ENCODE results near the gene PHF1.
"Not testable (repeated sequence)": the region's sequence is repeated elsewhere in the genome, so short reads cannot be mapped to it uniquely, and the experiment has no call there.

The PHF1 gene

GRCh38 chr6:33410711-33411631 lies at the start of gene PHF1:
Gene PHF1, plus strand, starts transcription at chr6:33411014. Its CDS starts 1,250 bp downstream, at chr6:33412264.
- peak; percentile 89 for DNase-seq

- not testable (repeated sequence) for DNase-seq
These were observed 47.3 kb upstream of the PHF1 start for GRCh38 chr6:33363486-33363885.

- DNase-seq: not testable (repeated sequence)
These were observed 46.2 kb upstream of the PHF1 start for GRCh38 chr6:33364475-33365205.

GRCh38 chr6:33365206-33365971 lies 45.4 kb upstream of the PHF1 start:
- not testable (repeated sequence) for DNase-seq

GRCh38 chr6:33367009-33367714 lies 43.7 kb upstream of the PHF1 start:
- DNase-seq: no peak

GRCh38 chr6:33367715-33368025 lies 43.1 kb upstream of the PHF1 start:
- not testable (repeated sequence) for DNase-seq

- not testable (repeated sequence) for DNase-seq
These were observed 38.9 kb upstream of the PHF1 start for GRCh38 chr6:33371901-33372300.

- DNase-seq: no peak
These were observed 38.2 kb upstream of the PHF1 start for GRCh38 chr6:33372526-33373123.

GRCh38 chr6:33373960-33374910 lies 36.6 kb upstream of the PHF1 start:
- no peak for DNase-seq

- DNase-seq: no peak
These were observed 35.6 kb upstream of the PHF1 start for GRCh38 chr6:33375143-33375671.

- DNase-seq: no peak
These were observed 33.6 kb upstream of the PHF1 start for GRCh38 chr6:33377171-33377570.

GRCh38 chr6:33379184-33379583 lies 31.6 kb upstream of the PHF1 start:
- DNase-seq: not testable (repeated sequence)

- DNase-seq: no peak
These were observed 30.4 kb upstream of the PHF1 start for GRCh38 chr6:33380272-33380981.

GRCh38 chr6:33383427-33384185 lies 27.2 kb upstream of the PHF1 start:
- DNase-seq: no peak

- no peak for DNase-seq
These were observed 26.2 kb upstream of the PHF1 start for GRCh38 chr6:33384581-33385020.

- DNase-seq: no peak
These were observed 20.6 kb upstream of the PHF1 start for GRCh38 chr6:33390173-33390572.

- no peak for DNase-seq
These were observed 20.0 kb upstream of the PHF1 start for GRCh38 chr6:33390767-33391277.

- peak; percentile 100 for DNase-seq
These were observed 19.4 kb upstream of the PHF1 start, which contains the start of gene KIFC1 for GRCh38 chr6:33391278-33391921. Gene KIFC1, plus strand, starts transcription at chr6:33391823. Its CDS starts 163 bp downstream, at chr6:33391986.
